Measurements from ENCODE around the gene VSIR.

VSIR gene

GRCh38 chr10:71715026-71715425 is 58.3 kb downstream of the VSIR start:
- Histone ChIP-seq H3K4me3 (replicated peaks; ENCODE audit: insufficient read depth, low read length) (no peak overlapping the region), H3K27me3 (ENCODE audit: insufficient read depth, poor library complexity, severe bottlenecking) (no peaks in the 10 kb centered on the region), H3K27ac (replicated peaks) (peak overlapping the region; percentile 95; the same call in 1 of the 2 replicates)
- no peak for DNase-seq (ENCODE audit: low read depth in 1 of 2, low spot score in 1 of 2)
- TF ChIP-seq GABPA (IDR thresholded peaks at IDR 0.05; ENCODE audit: low read depth) (no peak), POLR2AphosphoS5 (IDR thresholded peaks at IDR 0.05; ENCODE audit: low read depth) (no peak), REST (IDR thresholded peaks at IDR 0.05; ENCODE audit: insufficient replicate concordance, low read depth) (no peak), SPI1 (IDR thresholded peaks at IDR 0.05; ENCODE audit: borderline replicate concordance, low read depth) (no peak)
- TF ChIP-seq, protein P1, sequence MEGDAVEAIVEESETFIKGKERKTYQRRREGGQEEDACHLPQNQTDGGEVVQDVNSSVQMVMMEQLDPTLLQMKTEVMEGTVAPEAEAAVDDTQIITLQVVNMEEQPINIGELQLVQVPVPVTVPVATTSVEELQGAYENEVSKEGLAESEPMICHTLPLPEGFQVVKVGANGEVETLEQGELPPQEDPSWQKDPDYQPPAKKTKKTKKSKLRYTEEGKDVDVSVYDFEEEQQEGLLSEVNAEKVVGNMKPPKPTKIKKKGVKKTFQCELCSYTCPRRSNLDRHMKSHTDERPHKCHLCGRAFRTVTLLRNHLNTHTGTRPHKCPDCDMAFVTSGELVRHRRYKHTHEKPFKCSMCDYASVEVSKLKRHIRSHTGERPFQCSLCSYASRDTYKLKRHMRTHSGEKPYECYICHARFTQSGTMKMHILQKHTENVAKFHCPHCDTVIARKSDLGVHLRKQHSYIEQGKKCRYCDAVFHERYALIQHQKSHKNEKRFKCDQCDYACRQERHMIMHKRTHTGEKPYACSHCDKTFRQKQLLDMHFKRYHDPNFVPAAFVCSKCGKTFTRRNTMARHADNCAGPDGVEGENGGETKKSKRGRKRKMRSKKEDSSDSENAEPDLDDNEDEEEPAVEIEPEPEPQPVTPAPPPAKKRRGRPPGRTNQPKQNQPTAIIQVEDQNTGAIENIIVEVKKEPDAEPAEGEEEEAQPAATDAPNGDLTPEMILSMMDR (IDR thresholded peaks at IDR 0.05; ENCODE audit: insufficient read depth, low read length), result no peak

GRCh38 chr10:71714592-71714991 is 58.7 kb downstream of the VSIR start:
- DNase-seq (ENCODE audit: low read depth in 1 of 2, low spot score in 1 of 2), result no peak
- TF ChIP-seq POLR2AphosphoS5 (IDR thresholded peaks at IDR 0.05; ENCODE audit: low read depth) (no peak), GABPA (IDR thresholded peaks at IDR 0.05; ENCODE audit: low read depth) (no peak), SPI1 (IDR thresholded peaks at IDR 0.05; ENCODE audit: borderline replicate concordance, low read depth) (no peak), REST (IDR thresholded peaks at IDR 0.05; ENCODE audit: insufficient replicate concordance, low read depth) (no peak)
- TF ChIP-seq, protein P1 (IDR thresholded peaks at IDR 0.05; ENCODE audit: insufficient read depth, low read length), result no peak

DNA sequence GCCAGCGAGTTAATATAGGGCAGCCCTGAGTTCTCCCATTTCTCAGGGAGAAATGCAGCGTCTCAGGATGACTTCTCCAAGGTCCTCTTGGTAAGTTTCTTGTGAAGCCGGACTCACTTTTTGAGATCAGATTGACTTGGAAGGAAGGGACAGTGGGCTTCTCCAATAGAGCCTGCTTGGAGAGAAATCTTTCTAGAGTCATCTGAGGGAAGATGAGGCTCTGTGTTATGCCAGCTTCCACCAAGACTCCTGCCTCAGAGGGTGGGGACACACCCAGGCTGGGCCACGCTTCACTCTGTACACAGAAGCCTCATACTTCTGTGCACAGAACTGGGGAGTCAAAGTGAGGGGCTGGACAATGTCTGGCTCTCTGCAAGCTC is 59.3 kb downstream of the VSIR start:
- Histone ChIP-seq H3K27ac (replicated peaks) (peak overlapping the region; percentile 95), H3K27me3 (ENCODE audit: insufficient read depth, poor library complexity, severe bottlenecking) (no peaks in the 10 kb centered on the region), H3K4me3 (replicated peaks; ENCODE audit: insufficient read depth, low read length) (peak overlapping the region; percentile 8; the same call in 1 of the 2 replicates)
- DNase-seq (ENCODE audit: low read depth in 1 of 2, low spot score in 1 of 2), result no peak
- no peak for TF ChIP-seq GABPA (IDR thresholded peaks at IDR 0.05; ENCODE audit: low read depth)
- no peak for TF ChIP-seq POLR2AphosphoS5 (IDR thresholded peaks at IDR 0.05; ENCODE audit: low read depth)

More at GRCh38 chr10:71714592-71714991, 58.7 kb downstream of the VSIR start:
- H3K27me3 ChIP-seq (ENCODE audit: insufficient read depth, poor library complexity, severe bottlenecking), result no peaks in the 10 kb centered on the region
- peak overlapping the region; percentile 95 for H3K27ac ChIP-seq (replicated peaks)
- H3K4me3 ChIP-seq (replicated peaks; ENCODE audit: insufficient read depth, low read length), result 0 out of 2 replicates have a peak overlapping the region, but pooled peaks have one; percentile 8

DNA sequence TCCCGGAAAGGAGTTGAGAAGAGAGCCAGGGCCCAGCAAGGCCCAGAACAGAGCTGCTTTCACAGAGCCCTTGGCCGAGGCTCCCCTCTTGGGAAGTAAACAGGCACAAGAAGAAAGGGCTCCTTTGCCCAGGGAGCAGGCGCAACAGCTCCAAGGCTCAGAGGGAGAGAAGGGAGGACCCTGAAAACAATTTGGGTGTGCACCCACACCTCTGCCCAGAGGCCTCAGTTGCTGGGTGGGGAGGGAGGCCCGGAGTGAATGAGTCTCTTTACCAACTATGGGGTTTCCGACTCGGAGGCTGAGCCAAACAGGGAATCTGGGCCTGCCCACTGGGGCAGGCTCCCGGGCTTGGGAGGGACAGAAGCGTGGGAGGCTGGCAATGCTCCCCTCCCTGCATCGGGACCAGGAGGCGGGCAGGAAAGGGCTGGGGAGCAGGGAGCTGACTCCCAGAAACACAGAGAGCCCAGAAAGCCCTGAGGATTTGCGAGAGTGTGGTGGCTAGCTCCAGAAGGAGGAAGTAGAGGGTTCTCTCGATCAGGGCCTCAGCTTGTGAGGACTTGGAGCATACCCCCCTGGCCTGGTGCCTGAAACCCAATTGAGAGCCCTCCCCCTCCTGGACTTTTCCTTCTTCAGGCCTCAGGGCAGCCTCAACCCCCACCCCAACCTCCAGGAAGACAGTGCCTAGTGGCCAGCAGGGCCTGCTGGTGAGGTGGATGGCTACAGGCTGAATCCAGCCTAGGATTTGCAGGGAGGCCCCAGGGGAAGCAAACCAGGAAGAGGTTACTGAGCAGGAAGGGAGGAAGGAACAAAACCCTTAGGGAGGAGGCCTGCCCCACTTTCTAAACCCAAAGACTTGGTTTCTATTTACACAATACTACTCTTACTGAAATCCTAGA is 59.9 kb downstream of the VSIR start:
- TF ChIP-seq POLR2AphosphoS5 (IDR thresholded peaks at IDR 0.05; ENCODE audit: low read depth) (peak; percentile 56; the same call in 1 of the 2 replicates), REST (IDR thresholded peaks at IDR 0.05; ENCODE audit: insufficient replicate concordance, low read depth) (no peak), SPI1 (IDR thresholded peaks at IDR 0.05; ENCODE audit: borderline replicate concordance, low read depth) (peak; percentile 48; the same call in 1 of the 2 replicates)
- H3K4me3 ChIP-seq (replicated peaks; ENCODE audit: insufficient read depth, low read length), result no peak overlapping the region
- H3K27me3 ChIP-seq (ENCODE audit: insufficient read depth, poor library complexity, severe bottlenecking), result no peaks in the 10 kb centered on the region
- peak; percentile 91 for DNase-seq (ENCODE audit: low read depth in 1 of 2, low spot score in 1 of 2)
- H3K27ac ChIP-seq (replicated peaks), result peak overlapping the region; percentile 95

All from HL-60 (cell line).